ENCODE data around the gene SLC29A3.

Gene SLC29A3

GRCh38 chr10:71395621-71396020, 76.6 kb downstream of the SLC29A3 start:
- no peak for DNase-seq

- DNase-seq: peak; percentile 80
Measured at GRCh38 chr10:71396084-71396710, 77.1 kb downstream of the SLC29A3 start.

GRCh38 chr10:71396711-71397295, 77.7 kb downstream of the SLC29A3 start, which contains the start of gene CDH23:
CDH23 (plus strand) TSS chr10:71396920; CDS start chr10:71439832, 42,912 bp downstream.
- no peak for DNase-seq

- no peak for DNase-seq
Measured at GRCh38 chr10:71397296-71398212, 78.5 kb downstream of the SLC29A3 start.

GRCh38 chr10:71398976-71399375, 79.9 kb downstream of the SLC29A3 start:
- DNase-seq: no peak

GRCh38 chr10:71399946-71400345, 80.9 kb downstream of the SLC29A3 start:
- peak; percentile 31 for DNase-seq

- peak; percentile 22 for DNase-seq
Measured at GRCh38 chr10:71401056-71401455, 82.0 kb downstream of the SLC29A3 start.

GRCh38 chr10:71402005-71402404, 82.9 kb downstream of the SLC29A3 start:
- DNase-seq: peak; percentile 12

- no peak for DNase-seq
Measured at GRCh38 chr10:71404503-71405295, 85.6 kb downstream of the SLC29A3 start.

- no peak for DNase-seq
Measured at GRCh38 chr10:71406878-71407277, 87.8 kb downstream of the SLC29A3 start.

GRCh38 chr10:71408436-71409225, 89.6 kb downstream of the SLC29A3 start:
- no peak for DNase-seq

- DNase-seq: no peak
Measured at GRCh38 chr10:71409516-71410104, 90.6 kb downstream of the SLC29A3 start.

All from right forelimb (tissue), 1 donor.